ENCODE results near the gene PER1. TPM values are rescaled to one million over a fixed set of nuclear protein-coding genes. Genes with fewer than 3 reads are reported as not detected.

PER1 gene
- total and polyA plus RNA-seq, 9 of the 15 experiments (the other 6 are each of a cell fraction or from before 2014, with no cell fraction given) = 0.13 to 26.0 (median 3.4) TPM

GRCh38 chr17:8100763-8101162 lies 51.4 kb downstream of the PER1 start (continued):
- TF ChIP-seq, protein P1, sequence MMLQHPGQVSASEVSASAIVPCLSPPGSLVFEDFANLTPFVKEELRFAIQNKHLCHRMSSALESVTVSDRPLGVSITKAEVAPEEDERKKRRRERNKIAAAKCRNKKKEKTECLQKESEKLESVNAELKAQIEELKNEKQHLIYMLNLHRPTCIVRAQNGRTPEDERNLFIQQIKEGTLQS (IDR thresholded peaks at IDR 0.05) = no peak
- TF ChIP-seq, protein P1 (CRISPR knock-in tag; conservative IDR thresholded peaks at IDR 0.05) = no peak
- TF ChIP-seq PCBP1 (IDR thresholded peaks at IDR 0.05; ENCODE audit: low read depth, low read length, poor library complexity, severe bottlenecking) (no peak), ZNF436 (CRISPR knock-in tag; IDR thresholded peaks at IDR 0.05) (no peak), TFE3 (CRISPR knock-in tag; IDR thresholded peaks at IDR 0.05) (no peak), FOXA3 (CRISPR knock-in tag; conservative IDR thresholded peaks at IDR 0.05 in 1 of 2, IDR thresholded peaks at IDR 0.05 in 1 of 2) (no peak)
- TF ChIP-seq, protein P2, sequence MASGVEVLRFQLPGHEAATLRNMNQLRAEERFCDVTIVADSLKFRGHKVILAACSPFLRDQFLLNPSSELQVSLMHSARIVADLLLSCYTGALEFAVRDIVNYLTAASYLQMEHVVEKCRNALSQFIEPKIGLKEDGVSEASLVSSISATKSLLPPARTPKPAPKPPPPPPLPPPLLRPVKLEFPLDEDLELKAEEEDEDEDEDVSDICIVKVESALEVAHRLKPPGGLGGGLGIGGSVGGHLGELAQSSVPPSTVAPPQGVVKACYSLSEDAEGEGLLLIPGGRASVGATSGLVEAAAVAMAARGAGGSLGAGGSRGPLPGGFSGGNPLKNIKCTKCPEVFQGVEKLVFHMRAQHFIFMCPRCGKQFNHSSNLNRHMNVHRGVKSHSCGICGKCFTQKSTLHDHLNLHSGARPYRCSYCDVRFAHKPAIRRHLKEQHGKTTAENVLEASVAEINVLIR (CRISPR knock-in tag; IDR thresholded peaks at IDR 0.05) = no peak

Measured in K562 (cell line).